Head of caudate nucleus (tissue), 42 donors: ENCODE data around the gene GPC5.
A peak's percentile ranks its signal among the peaks of the same experiment; 100 is the strongest.
"Not testable (repeated sequence)": the region's sequence is repeated elsewhere in the genome, so short reads cannot be mapped to it uniquely, and the experiment has no call there.

Source experiments
- DNase-seq, 42 donors: peaks; one replicate each; pipeline versions ENCODE4 v3.0.0 to v3.0.0-alpha.2; 2020 to 2021; ENCODE audit warnings: mixed read lengths in 7 of 42
- intact Hi-C: fragments of 100-400 bp; cut with DNase I; formaldehyde crosslinking; loops from one replicate; pipeline ENCODE4 v1.15.0; 2022

GPC5 gene

GRCh38 chr13:91781982-91782691, 383.7 kb downstream of the GPC5 start:
- DNase-seq: peak in 28 of 42 donors; percentile 4 to 66 (median 34)
- intact Hi-C loops: not testable (repeated sequence)

- no peak for DNase-seq
- intact Hi-C loops: no loop called here
Measured at GRCh38 chr13:91785431-91786119, 387.2 kb downstream of the GPC5 start.

GRCh38 chr13:91792054-91792453, 393.6 kb downstream of the GPC5 start:
- DNase-seq: no peak
- intact Hi-C loops: no loop called here

- no peak for DNase-seq
- intact Hi-C loops: no loop called here
Measured at GRCh38 chr13:91797567-91797966, 399.1 kb downstream of the GPC5 start.

GRCh38 chr13:91798338-91798737, 399.9 kb downstream of the GPC5 start:
- intact Hi-C loops, DNase-seq: not testable (repeated sequence)

- intact Hi-C loops, DNase-seq: not testable (repeated sequence)
Measured at GRCh38 chr13:91801772-91802171, 403.4 kb downstream of the GPC5 start.

- intact Hi-C loops: no loop called here
- DNase-seq: no peak
Measured at GRCh38 chr13:91802957-91803356, 404.5 kb downstream of the GPC5 start.

- intact Hi-C loops: no loop called here
- no peak for DNase-seq
Measured at GRCh38 chr13:91804724-91805123, 406.3 kb downstream of the GPC5 start.

- intact Hi-C loops: no loop called here
- DNase-seq: no peak
Measured at GRCh38 chr13:91805605-91806004, 407.2 kb downstream of the GPC5 start.

GRCh38 chr13:91809161-91809560, 410.7 kb downstream of the GPC5 start:
- intact Hi-C loops: no loop called here

GRCh38 chr13:91813253-91813652, 414.8 kb downstream of the GPC5 start:
- intact Hi-C loops: no loop called here

More at GRCh38 chr13:91809161-91809560, 410.7 kb downstream of the GPC5 start:
- DNase-seq: no peak

GRCh38 chr13:91816263-91816807, 417.9 kb downstream of the GPC5 start:
- no peak for DNase-seq
- intact Hi-C loops: no loop called here

More at GRCh38 chr13:91813253-91813652, 414.8 kb downstream of the GPC5 start:
- no peak for DNase-seq

- DNase-seq: peak in 7 of 42 donors; percentile 5 to 29 (median 11)
- intact Hi-C loops: no loop called here
Measured at GRCh38 chr13:91817250-91817649, 418.8 kb downstream of the GPC5 start.

- DNase-seq: no peak
- intact Hi-C loops: no loop called here
Measured at GRCh38 chr13:91824416-91824815, 426.0 kb downstream of the GPC5 start.

- intact Hi-C loops: no loop called here
- DNase-seq: no peak
Measured at GRCh38 chr13:91825516-91825915, 427.1 kb downstream of the GPC5 start.

GRCh38 chr13:91836553-91836952, 438.1 kb downstream of the GPC5 start:
- no peak for DNase-seq
- intact Hi-C loops: no loop called here

- intact Hi-C loops: no loop called here
- DNase-seq: no peak
Measured at GRCh38 chr13:91845612-91846011, 447.2 kb downstream of the GPC5 start.

- intact Hi-C loops: no loop called here
- no peak for DNase-seq
Measured at GRCh38 chr13:91863699-91864098, 465.3 kb downstream of the GPC5 start.

- intact Hi-C loops: no loop called here
- no peak for DNase-seq
Measured at GRCh38 chr13:91868351-91868750, 469.9 kb downstream of the GPC5 start.

GRCh38 chr13:91878491-91878890, 480.1 kb downstream of the GPC5 start:
- intact Hi-C loops: no loop called here
- no peak for DNase-seq
